GM10266 (cell line): ENCODE measurements around the gene LDLRAD4.

Source experiments
- DNase-seq: peaks from one replicate; pipeline ENCODE4 v3.0.0; 2012; ENCODE audit errors: extremely low spot score
- TF ChIP-seq, protein P1 (sequence below): IDR thresholded peaks from 2 replicates; pipeline ENCODE4 v1.5.1; 2012; ENCODE audit warnings: mild to moderate bottlenecking, low read depth; ENCODE audit not compliant: control insufficient read depth, insufficient read depth; ENCODE audit errors: missing control alignments

LDLRAD4 gene

DNA sequence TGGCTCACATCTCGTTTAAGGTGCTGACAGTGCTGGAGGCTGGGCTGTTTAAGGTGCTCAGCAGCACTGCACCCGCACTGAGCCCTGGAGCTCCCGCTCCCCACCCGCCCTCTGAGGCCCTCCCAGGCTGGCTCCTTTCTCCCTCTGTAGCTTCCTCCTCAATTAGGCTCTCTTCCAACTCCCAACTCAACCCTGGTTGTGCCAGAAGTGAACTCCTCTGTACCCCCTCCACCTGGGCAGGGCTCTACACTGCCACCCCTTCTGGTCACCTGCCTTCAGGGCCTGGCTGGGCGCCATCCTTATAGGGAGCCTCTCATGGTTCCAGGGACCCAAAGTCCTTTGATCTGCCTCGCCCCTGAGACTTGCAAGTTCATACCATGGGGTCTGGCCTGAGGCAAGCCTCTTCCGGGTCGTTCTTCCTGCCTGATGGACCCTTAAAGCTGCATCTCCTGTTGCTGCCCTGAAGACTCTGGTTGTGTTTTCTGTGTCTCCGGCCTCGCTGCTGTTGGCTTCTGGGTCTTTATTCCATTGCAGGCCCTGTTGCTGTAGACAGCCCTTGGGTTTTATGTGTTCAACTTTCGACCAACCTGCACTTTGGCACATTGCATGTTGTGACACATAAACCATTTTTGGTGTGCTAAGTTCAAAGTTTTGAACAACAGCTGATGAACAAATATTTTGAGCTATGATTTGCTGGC lies 199.6 kb downstream of the LDLRAD4 start:
- DNase-seq, result no peak
- TF ChIP-seq, protein P1, sequence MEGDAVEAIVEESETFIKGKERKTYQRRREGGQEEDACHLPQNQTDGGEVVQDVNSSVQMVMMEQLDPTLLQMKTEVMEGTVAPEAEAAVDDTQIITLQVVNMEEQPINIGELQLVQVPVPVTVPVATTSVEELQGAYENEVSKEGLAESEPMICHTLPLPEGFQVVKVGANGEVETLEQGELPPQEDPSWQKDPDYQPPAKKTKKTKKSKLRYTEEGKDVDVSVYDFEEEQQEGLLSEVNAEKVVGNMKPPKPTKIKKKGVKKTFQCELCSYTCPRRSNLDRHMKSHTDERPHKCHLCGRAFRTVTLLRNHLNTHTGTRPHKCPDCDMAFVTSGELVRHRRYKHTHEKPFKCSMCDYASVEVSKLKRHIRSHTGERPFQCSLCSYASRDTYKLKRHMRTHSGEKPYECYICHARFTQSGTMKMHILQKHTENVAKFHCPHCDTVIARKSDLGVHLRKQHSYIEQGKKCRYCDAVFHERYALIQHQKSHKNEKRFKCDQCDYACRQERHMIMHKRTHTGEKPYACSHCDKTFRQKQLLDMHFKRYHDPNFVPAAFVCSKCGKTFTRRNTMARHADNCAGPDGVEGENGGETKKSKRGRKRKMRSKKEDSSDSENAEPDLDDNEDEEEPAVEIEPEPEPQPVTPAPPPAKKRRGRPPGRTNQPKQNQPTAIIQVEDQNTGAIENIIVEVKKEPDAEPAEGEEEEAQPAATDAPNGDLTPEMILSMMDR, result no peak

DNA sequence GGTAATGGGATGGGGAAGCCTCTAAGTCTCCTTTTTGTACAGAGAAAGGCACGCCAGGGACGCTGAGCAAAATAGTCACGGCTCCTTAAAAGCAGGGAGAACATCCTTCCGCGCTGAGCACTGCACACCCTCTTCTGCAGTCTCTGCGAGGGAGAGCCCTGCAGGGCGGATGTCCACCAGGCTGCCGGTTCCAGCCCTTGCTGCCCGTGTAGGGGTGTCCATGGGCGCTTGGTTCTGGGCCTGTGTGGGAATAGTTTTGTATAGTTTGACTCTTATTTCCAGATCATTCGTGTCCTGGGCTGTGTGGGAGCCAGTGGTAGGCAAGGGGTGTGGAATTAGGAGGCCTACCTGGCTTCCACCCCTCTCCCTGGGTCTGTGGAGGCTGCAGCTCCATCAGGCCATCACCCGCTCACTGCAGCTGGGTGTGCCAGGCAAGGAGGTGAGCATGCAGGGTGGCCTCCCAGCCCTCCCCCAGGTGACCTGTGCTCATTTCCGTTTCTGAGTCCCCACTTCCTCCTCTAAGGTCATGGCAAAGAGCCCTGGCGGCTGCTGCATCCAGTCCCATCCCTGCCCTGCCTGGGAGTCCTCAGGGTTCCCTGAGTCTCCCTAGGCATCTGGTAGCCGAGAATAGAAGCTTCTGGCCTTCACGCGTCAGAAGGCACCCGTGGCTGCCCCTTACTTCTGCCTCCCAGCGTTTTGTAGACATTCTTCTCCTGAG lies 202.6 kb downstream of the LDLRAD4 start:
- TF ChIP-seq, protein P1, result no peak
- no peak for DNase-seq

DNA sequence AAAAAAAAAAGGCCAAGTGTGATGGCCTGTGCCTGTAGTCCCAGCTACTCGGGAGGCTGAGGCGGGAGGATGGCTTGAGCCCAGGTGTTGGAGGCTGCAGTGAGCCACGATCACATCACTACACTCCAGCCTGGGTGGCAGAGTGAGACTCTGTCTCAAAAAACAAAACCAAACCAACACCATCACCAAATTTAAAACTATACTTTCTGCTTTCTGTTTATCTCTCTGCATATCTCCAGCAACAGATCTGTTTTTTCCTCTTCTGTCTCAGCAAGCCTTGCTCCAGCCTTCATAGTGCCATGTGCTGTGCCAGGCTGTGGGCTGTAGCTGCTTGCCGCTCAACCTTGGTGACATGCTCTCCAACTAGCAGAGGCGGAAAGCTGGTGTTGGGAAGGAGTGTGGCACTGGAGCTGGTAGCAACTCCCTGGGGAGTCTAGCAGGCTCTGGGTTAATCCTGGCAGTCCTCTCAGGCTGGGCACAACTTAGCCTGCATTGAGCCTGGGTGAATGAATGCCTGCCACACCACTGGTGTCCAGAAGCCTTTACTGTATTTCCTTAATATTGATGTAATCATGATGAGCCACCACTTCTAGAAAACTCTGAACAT lies 204.1 kb downstream of the LDLRAD4 start:
- DNase-seq, result no peak
- TF ChIP-seq, protein P1, result no peak

DNA sequence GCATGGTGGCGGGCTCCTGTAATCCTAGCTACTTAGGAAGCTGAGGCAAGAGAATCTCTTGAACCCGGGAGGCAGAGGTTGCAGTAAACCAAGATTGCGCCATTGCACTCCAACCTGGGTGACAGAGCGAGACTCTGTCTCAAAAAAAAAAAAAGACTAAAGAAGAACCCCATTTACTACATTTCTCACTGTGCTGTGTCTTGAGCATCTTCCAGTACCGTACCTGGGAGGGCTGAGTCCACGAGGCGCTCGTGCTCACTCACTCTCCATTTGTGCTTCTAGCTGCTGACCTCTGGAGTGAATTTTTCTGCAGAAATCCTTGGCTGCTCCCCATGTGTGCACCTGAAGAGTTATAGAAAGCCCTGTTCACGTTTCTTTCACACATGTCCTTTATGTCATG lies 204.8 kb downstream of the LDLRAD4 start:
- no peak for DNase-seq
- TF ChIP-seq, protein P1, result no peak

DNA sequence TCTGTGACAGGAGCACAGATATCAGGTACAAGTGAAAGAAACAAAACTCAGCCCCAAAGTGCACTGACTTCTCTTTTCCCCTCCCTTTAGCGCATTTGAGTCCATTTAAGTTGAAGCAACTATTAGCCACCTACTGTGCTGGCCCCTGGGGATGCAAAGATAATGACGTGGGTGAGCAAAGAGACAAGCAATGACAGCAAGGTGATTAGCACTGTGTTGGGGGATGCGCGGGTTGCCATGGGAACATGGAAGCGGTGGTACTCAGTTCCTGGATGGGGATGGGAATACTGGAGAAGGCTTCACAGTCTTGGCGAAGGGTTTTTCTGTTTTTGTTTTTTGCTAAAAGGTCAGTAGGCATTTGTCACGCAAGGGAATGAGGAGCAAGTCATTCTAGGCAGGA lies 205.8 kb downstream of the LDLRAD4 start:
- TF ChIP-seq, protein P1, result no peak
- DNase-seq, result no peak

DNA sequence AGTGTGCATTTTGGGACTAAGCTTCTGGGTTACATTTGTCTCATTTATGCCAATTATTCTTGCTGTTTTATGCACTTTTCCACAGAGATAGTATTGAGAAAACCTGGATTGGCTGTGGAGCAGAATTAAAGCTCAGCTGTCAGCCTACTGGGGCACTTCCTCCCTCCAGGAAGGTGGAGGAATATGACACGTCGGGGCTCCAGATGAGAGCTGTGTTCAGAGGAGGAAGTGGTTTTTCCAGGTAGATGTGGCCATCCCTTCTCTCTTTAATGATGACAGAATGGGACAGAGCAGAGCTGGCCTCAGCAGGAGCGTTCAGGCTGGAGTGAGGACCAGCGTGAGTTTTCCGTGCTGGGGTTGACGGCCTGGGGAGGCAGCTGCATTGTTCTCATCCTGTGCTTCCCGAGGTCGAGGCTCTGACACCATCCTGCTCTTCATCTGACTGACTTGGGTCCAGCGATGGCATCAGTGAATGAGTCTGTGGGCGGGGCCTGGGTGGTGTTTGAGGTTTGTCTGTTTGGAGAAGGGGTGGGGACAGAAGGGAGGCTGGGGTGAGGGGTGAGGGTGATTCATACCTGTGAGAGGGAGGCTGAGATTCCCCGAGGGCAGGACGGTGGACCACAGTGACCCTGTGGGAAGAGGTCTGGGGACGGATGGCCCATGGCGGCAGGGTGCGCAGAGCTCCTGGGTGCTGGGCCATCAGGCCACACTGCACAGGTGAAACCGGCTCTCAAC lies 207.0 kb downstream of the LDLRAD4 start:
- DNase-seq, result no peak
- TF ChIP-seq, protein P1, result no peak
